GM21367 (cell line): ENCODE results near the gene GNAQ.
"Not testable (repeated sequence)": the region's sequence is repeated elsewhere in the genome, so short reads cannot be mapped to it uniquely, and the experiment has no call there.

ENCODE experiments used
- ATAC-seq: cut with Tn5 transposase; IDR thresholded peaks from one replicate; pipeline ENCODE4 v1.9.1; 2021; ENCODE audit not compliant: unreplicated experiment

Gene GNAQ

GRCh38 chr9:77710965-77711648 is 320.5 kb downstream of the GNAQ start:
- no peak for ATAC-seq

- ATAC-seq, result no peak
Observed at GRCh38 chr9:77710316-77710715, 321.3 kb downstream of the GNAQ start.

- no peak for ATAC-seq
Observed at GRCh38 chr9:77708064-77708815, 323.4 kb downstream of the GNAQ start.

- ATAC-seq, result no peak
Observed at GRCh38 chr9:77707383-77708063, 324.1 kb downstream of the GNAQ start.

- no peak for ATAC-seq
Observed at GRCh38 chr9:77705636-77706035, 326.0 kb downstream of the GNAQ start.

GRCh38 chr9:77702521-77703390 is 328.9 kb downstream of the GNAQ start:
- ATAC-seq, result not testable (repeated sequence)

- no peak for ATAC-seq
Observed at GRCh38 chr9:77697238-77697984, 334.2 kb downstream of the GNAQ start.

GRCh38 chr9:77690723-77691122 is 340.9 kb downstream of the GNAQ start:
- not testable (repeated sequence) for ATAC-seq

- ATAC-seq, result not testable (repeated sequence)
Observed at GRCh38 chr9:77690119-77690518, 341.5 kb downstream of the GNAQ start.

- ATAC-seq, result not testable (repeated sequence)
Observed at GRCh38 chr9:77687737-77688136, 343.9 kb downstream of the GNAQ start.

GRCh38 chr9:77680581-77680980 is 351.0 kb downstream of the GNAQ start:
- no peak for ATAC-seq

GRCh38 chr9:77679661-77680368 is 351.8 kb downstream of the GNAQ start:
- no peak for ATAC-seq

GRCh38 chr9:77679088-77679487 is 352.5 kb downstream of the GNAQ start:
- no peak for ATAC-seq

- no peak for ATAC-seq
Observed at GRCh38 chr9:77677957-77678535, 353.6 kb downstream of the GNAQ start.

GRCh38 chr9:77677397-77677796 is 354.2 kb downstream of the GNAQ start:
- no peak for ATAC-seq

GRCh38 chr9:77673941-77674791 is 357.4 kb downstream of the GNAQ start:
- ATAC-seq, result no peak

GRCh38 chr9:77672183-77672582 is 359.4 kb downstream of the GNAQ start:
- ATAC-seq, result no peak

- ATAC-seq, result no peak
Observed at GRCh38 chr9:77667151-77667550, 364.5 kb downstream of the GNAQ start.
